NT2/D1 (cell line): ENCODE results near the gene SP100.

Source experiments
- YY1 ChIP-seq: IDR thresholded peaks from 2 replicates; pipeline ENCODE4 v1.6.1; 2011; ENCODE audit not compliant: insufficient read length, insufficient read depth
- ZNF274 ChIP-seq: IDR thresholded peaks from 2 replicates; pipeline ENCODE4 v1.6.1; 2011; ENCODE audit warnings: mild to moderate bottlenecking, low read depth, low read length

- TF ChIP-seq ZNF274, result no peak
- TF ChIP-seq YY1, result no peak
Observed at GRCh38 chr2:230589025-230589424, 173.0 kb downstream of the SP100 start.
